Activated CD8-positive, alpha-beta memory T cell treated with anti-CD3 and anti-CD28 coated beads for 4 hours (primary cell): ENCODE results near the gene ARHGEF6.
"Not testable (repeated sequence)": the region's sequence is repeated elsewhere in the genome, so short reads cannot be mapped to it uniquely, and the experiment has no call there.

Experiments
- DNase-seq, 2 donors: peaks; one replicate each; pipeline ENCODE4 v3.0.0-alpha.2; 2020; ENCODE audit warnings: low read depth in 2 of 2

Gene ARHGEF6

DNA sequence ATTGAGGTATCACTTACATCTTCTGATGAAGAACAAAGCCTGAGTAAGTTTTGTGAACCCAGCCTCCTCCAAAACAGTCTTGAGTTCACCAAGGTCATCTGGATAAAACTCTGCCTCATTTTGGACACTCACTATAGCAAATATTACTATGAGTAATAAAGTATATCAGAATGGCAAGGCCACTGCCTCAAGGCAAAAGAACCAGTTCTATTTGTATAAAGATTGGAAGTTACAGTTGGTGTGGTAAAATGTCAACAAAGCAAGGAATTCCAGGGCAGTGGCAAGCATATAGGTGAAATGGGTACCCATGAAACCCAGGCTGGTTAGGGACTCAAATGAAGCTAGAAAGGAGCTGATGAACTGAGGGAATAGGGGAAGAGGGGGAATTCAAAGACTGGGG lies 2.4 kb upstream of the ARHGEF6 start:
- no peak for DNase-seq

DNA sequence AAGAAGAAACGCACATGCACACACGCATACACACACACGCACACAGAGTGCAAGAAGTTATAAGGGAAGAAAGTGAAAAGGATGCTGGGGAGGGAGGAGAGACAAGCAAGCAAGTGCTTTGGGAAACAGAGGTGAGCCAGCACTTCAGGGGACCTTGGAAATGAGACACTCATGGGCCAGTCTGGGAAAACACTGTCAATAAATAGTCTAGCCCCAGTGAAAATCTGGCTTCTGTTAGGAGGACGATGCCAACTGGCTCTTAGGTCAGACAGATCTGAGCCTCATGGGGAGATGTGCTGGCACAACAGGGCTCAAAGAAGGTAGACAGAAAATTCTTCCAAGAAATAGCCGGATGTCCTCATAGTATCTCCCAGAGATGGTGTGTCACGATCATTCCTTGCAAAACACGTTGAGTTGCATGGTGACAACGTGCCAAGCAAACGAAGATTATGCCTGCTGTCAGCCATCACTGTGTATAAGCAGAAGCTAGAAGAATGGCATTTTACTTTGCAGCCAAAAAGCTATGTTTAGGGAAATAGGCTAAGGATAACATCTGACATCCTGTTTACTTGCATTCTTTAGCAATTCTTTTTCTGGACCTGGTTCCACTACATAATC lies 557 bp upstream of the ARHGEF6 start:
- DNase-seq = no peak

DNA sequence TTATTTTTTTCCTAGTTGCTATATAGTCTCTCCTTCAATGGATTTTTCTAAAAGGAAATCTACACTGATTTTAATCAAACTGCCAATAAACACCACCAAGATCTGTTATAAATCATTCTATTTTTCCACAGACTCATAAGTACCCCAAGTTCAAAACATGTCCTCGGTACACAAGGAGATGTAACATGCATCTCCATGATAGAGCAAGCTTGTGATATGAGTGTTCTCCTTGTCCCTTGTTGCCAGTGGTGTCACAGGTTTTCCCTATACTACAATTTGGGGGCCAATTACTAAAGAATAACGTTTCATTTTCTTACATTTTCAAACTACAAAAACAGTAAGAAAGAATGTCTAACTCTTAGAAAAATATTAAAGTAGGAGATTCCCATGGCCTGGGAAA lies 491 bp downstream of the ARHGEF6 start:
- DNase-seq = no peak

DNA sequence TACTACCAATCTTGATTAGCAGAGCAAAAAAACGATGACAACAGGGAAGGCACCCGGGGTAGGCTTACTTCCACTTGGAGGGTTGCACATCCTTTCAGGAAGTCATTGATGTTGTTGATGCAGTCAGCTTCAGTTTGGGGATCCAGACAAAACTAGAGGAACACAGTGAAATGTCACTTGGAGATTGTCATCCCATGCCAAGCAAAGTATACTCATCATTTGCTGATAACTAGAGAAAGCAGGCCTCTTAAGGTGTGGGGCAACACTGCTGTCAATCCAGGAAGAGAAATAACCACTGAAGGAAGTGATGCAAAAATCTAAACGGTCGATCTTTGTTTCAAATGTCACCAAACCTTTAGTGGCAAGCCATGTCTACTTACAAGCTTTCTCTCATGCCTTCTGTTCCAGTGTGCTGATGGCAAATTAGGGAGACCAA lies 1.4 kb downstream of the ARHGEF6 start:
- no peak for DNase-seq

DNA sequence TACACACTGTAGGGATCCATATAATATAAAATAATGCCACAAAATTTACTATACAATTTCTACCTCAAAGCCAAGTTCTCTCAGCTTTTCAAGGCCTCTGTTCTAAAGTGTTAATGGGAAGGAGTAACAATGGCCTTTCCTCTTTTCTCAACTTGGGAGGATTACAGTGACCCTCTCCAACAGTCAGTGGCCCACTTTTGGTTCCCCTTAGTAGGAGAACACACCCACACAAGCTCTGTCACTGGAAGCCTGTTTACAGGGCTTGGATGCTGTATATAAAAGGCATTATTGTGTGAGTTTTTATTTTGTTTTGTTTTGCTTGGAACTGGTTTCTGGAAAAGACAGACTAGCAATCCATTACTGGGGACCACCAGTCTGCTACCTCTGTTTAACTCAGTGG lies 1.8 kb downstream of the ARHGEF6 start:
- no peak for DNase-seq

DNA sequence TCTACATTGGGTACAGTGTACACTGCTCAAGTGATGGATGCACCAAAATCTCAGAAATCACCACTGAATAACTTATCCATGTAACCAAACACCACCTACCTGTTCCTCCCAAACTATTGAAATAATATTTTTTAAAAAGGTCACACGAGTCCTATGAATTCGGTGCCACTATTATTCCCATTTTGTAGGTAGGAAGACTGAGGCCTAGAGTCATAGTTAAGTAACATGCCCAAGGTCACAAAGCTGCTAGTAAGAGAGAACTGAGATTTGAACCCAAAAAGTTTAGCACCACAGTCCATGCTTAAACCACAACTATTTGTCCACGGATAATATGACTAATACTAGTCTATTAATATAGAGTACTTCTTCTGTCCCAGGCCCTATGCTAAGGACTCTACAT lies 2.7 kb downstream of the ARHGEF6 start:
- DNase-seq = no peak

DNA sequence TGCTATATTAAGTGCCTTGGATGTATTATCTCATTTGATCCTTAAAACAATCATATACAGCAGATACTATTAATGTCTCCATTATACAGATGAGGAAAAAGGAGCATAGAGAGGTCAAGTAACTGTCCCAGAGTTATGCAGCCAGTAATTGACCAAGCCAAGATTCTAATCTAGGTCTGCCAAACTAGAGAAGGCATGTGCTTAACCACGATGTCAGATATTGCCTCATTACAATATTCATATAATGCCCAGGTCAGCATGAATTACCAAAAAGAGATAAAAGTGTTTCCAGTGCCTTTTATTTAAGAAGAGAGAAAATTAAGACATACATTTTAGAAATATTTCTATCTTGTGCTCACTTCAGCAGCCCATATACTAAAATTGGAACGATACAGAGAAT lies 7.1 kb downstream of the ARHGEF6 start:
- DNase-seq = no peak

DNA sequence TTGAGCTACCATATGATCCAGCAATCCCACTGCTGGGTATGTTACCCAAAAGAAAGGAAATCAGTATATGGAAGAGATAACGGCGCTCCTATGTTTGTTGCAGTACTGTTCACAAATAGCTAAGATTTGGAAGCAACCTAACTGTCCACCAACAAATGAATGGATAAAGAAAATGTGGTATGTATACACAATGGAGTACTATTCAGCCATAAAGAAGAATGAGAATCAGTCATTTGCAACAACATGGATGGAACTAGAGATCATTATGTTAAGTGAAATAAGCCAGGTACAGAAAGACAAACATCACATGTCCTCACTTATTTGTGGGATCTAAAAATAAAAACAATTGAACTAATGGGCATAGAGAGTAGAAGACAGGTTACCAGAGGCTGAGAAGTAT lies 8.9 kb downstream of the ARHGEF6 start:
- not testable (repeated sequence) for DNase-seq

DNA sequence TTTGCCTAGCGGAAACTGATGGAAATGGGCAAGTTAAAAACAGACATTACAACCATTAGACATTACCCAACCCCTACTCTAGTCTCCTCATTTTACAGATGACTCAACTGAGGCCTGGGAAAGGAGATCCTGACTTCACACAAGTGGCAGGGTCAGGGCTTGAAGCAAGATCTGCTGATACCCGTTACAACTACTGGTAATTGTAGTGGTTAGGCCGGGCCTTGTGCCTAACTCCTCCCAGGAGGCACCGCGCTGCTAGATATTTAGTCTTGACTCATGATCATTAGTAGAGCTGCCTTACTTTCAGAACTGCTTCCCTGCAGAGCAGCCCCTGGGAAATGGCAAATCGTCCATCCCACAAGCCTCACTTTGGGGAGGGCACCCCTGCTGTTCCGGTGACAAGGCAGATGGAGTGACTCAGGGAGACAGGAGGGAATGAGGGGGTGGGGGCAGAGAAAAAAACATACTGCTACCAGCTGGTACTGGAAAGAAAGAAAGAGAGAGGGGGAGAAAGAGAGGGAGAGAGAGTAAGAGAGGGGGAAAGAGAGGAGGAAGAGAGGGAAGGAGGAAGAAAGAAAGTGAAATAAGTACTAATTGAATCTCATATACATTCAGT lies 12.2 kb downstream of the ARHGEF6 start:
- DNase-seq = no peak

DNA sequence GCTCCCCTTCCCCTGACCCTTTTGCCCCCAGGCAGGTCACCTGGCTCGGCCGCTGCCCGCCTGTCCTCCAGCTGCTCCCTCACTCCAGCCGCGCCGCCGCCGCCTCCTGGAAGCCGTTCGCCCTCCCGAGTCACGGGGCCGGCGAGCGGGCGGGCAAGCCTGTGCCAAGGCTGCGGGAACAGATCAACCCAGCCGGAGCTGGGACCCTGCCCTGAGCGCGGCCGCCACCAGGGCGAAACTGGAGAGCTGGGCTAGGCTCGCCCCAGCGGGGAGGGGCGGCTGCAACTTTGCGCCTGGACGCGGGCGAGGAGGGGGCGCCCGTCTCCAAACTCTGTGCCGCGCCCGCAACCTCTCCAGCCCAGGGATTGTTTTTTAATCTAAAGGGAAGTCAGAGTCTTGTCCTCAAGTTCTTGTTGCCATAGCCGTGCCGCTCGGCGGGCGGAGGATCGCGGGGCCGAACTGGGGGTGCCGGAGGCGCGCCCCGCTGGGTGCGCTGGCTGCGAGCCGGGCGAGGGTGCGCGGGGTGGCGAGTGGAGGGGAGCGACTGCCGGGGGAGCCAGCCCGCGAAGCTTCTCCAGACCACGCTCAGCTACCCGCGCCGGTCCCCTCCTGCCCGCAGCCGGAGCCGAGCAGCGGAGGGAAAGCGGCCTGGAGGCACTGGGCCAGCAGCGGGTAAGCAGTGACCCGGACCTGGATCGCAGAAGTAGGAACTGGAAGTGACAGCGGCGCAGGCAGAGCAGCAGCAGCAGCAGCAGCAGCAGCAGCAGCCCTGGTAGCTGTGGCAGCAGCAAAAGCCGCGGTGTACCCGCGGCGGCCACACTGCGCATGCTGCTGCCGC lies 13.4 kb downstream of the ARHGEF6 start:
- DNase-seq = no peak

DNA sequence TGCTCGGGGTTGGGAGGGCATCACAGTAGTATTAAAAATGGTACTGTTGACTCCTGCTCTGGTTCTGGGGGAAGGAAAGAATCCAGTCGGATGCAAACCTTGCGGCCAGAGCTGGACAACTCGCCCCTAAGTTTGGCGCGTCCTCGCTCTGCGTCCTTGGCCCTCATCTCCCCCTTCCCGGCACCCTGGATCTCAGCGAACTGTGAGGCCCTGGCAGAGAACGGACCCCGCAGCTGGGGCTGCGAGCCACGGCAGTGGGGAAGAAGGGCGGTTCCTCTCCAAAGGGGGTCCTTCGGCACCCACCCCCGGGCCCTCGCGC lies 14.0 kb downstream of the ARHGEF6 start:
- DNase-seq = no peak

DNA sequence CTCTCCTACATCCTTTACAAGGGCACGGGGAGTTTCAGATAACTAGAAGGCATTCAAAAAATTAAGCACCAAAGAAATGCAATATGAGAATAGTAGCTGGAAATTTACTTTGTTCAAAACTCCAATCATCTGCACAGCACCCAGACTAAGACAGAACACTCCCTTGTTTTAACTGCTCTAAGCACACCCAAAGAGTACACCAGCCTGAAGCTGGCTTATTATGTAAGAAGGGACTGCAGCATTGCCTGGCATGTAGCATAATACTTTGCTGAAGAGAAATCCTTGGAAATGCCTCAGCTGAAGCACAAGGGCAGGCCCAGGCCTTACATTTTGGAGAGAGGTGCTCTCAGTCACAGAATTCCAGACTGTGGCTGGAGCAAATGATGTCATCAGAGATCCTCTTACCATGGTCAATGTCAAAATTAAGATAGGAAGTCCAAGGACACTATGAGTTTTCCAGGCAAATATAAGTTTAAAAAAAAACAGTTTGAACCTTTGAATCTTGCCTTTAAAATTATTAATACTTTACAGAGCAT lies 14.8 kb downstream of the ARHGEF6 start:
- no peak for DNase-seq

DNA sequence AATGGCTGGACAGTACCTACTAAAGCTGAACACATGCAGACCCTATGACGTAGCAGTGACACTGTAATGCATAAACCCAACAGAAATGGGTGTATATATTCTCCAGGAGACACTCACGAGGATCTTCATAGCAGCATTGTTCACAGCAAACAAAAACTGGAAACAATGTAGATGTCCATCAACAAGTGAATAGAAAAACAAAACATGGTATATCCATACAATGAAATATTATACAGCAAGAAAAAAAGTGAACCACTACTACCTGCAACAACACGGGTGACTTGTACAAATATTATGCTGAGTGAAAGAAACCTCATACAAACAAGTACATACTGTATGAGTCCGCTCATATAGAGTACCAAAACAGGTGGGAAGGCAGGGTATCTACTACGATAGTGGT lies 16.5 kb downstream of the ARHGEF6 start:
- DNase-seq = no peak

DNA sequence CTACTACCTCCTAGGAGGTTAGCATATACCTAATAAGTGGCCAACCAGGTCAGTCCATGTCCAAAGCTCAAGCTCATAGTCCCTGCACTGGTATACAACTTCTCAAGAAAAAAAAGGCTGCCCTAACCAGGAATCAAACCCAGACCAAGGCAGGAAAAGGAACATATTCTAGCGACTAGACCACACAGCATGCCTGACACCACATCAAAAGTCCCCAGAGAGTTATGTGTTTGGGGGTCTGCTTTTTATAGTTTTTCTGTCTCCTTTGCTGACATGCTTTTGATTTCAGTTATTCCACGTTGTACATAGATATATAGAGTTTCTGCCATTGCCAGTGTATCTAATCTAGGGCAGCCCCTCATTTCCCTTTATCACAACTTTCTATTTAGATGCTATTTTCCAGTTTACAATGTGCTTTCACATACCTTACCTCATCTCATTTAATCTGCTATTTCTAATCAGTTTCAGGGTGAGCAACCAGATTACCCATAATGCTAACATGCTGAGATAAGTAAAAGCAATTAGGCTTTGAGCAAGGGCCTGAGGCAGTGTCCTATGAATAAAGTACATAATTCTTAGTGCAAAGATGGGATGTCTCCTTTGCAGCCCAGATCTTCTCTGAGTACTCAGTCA lies 17.8 kb downstream of the ARHGEF6 start:
- DNase-seq = no peak

DNA sequence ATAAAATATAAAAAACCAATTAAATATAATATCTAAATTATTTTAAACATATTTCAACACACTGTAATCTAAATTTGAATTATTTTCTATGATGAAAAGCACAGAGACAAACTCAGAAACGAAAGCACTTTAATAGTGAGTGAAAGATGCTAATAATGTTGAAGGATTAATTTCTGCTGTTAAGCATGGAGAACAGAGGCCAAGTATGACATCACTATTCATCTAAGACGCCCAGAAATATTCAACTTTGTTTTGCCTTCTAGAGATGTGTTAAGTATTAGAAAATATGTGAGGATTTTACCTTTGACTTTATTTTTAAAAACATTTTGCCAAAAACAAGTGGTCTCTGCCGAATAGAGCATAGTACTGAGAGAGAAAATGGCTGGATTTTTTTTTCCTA lies 19.3 kb downstream of the ARHGEF6 start:
- no peak for DNase-seq

DNA sequence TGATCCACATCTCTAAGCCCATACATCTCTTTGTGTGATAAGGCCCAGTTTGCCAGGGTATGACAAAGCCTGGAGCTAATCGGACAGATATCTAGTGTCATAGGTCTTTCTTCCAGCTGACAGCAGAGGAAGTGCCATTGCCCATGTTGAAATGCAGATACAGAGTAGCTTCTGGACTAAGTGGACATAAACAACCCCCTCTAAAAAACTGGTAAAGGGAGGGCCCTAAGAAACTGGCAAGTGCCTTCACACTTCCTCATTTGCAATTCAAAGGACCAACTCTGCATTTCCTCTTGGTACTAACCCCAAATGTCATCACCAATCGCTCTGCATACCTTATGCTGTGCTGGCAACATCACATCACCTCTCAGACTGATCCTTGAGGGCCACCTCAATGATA lies 20.8 kb downstream of the ARHGEF6 start:
- DNase-seq = no peak

DNA sequence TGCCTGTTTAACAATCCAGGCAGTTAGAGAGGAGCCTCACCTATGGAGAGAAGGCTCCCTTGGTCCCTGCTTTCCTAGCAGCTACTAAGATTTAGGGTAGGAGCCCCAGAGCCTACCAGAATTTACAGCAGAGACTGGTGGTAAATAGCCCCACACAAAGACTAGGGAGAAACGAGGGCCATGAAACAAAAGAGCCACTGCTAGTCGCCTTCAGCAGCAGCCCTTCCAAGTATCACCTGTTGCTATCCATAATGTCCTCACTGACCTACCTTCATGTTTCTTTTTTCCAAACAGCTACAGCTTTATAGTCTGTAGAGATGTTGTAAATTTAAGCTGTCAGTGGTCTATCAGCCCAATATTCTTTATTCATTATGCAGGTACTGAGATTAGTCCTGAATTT lies 25.3 kb downstream of the ARHGEF6 start:
- no peak for DNase-seq

DNA sequence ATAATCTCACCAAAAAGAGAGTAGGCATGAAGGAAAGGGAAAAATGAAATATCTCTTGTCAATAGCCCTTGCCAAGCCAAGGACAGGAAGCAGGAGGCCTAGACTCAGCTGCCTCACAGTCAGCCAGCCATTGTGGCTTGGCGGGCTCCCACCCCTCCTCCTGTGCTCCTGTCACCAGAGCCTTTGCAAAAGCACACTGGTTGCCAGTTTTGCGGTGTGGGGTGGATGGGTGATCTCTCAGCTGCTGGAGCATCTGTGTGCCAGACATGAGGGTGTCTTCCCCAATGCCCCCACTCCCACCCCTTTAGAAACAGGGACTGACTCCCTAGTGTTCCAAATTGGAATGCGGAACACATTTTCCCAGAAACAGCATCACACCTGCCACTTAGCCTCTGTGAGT lies 26.1 kb downstream of the ARHGEF6 start:
- DNase-seq = no peak

DNA sequence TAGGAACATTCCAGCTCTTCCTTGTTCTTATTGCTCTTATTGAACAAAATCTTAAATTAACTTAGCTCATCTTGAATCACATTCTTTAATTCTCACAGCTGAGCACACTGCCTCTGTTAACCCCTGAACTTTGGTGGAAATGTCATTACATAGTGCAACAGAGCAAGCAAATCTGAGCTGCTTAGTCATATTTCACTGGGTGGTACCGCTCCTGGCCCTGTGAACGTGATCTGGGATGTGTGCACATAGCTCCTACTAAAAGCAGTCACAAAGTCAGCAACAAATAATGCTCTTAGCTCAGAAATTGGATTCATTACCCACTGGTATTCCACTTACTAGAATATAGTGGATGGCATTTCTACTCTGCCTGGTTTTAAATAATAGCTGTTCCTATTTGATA lies 27.9 kb downstream of the ARHGEF6 start:
- DNase-seq = no peak

DNA sequence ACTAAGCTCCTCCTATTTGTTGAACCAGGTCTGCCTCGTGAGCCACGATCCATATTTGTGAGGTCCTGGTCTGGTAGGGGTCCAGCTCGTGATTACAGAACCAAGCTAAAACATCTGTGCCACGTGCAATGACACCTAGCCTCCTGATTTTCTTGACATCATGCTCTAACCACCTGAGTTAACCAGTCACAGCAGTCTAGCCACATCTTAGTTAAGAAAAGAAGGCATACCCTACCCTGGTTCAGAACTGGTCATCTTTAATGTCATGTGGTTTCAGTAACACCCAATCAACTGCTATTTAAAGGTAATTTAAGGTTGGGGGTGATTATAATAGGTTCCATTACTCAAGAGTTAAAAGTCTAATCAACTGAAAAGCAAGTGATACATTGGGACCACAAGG lies 28.4 kb downstream of the ARHGEF6 start:
- DNase-seq = no peak

DNA sequence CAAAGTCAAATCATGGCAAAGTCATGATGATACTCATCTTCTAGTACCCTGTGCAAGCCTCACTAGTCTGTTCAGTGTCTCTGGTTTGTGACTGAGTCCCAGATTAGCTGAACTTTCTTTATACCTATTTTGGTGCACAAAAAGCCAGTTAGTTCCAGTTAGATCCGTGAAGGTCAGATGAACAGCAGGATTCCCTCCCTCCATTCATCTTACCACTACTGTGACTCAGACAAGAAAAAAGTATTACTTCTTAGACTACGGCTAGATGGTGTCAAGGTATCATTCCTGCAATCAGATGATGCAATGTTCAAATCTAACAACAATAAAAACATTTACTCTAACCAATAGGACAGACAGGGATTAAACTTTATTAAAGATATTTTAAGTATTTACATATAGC lies 30.4 kb downstream of the ARHGEF6 start:
- no peak for DNase-seq
